HEK293 (cell line): ENCODE measurements around the gene B4GALT3.

Experiments
- GLI4 ChIP-seq: fragments of 450-650 bp; formaldehyde crosslinking; IDR thresholded peaks from 2 replicates; pipeline ENCODE4 v1.5.1; 2016; ENCODE audit warnings: missing biosample characterization, missing genetic modification characterization
- GLIS1 ChIP-seq: fragments of 450-650 bp; formaldehyde crosslinking; IDR thresholded peaks from 2 replicates; pipeline ENCODE4 v1.5.1; 2016; ENCODE audit warnings: missing biosample characterization, missing genetic modification characterization
- SP3 ChIP-seq: fragments of 450-650 bp; formaldehyde crosslinking; IDR thresholded peaks from 2 replicates; pipeline ENCODE4 v1.5.1; 2016; ENCODE audit warnings: missing biosample characterization, missing genetic modification characterization
- TCF7L2 ChIP-seq: IDR thresholded peaks from 2 replicates; pipeline ENCODE4 v1.6.1; 2011; ENCODE audit warnings: low read depth, mild to moderate bottlenecking, inconsistent platforms, low read length, moderate library complexity, borderline replicate concordance
- ZBTB20 ChIP-seq: fragments of 450-650 bp; formaldehyde crosslinking; IDR thresholded peaks from 2 replicates; pipeline ENCODE4 v1.5.1; 2016; ENCODE audit warnings: missing biosample characterization, missing genetic modification characterization
- ZNF138 ChIP-seq: fragments of 450-650 bp; formaldehyde crosslinking; IDR thresholded peaks from 2 replicates; pipeline ENCODE4 v1.5.1; 2016; ENCODE audit warnings: missing biosample characterization, missing genetic modification characterization, borderline replicate concordance
- ZNF16 ChIP-seq: fragments of 450-650 bp; formaldehyde crosslinking; IDR thresholded peaks from 2 replicates; pipeline ENCODE4 v1.5.1; 2016; ENCODE audit warnings: low read depth, missing biosample characterization, missing genetic modification characterization
- ZNF175 ChIP-seq: fragments of 450-650 bp; formaldehyde crosslinking; IDR thresholded peaks from 2 replicates; pipeline ENCODE4 v1.5.1; 2016; ENCODE audit warnings: missing biosample characterization, missing genetic modification characterization
- ZNF24 ChIP-seq: fragments of 450-650 bp; formaldehyde crosslinking; IDR thresholded peaks from 2 replicates; pipeline ENCODE4 v1.5.1; 2016; ENCODE audit warnings: missing biosample characterization, missing genetic modification characterization
- ZNF311 ChIP-seq: fragments of 450-650 bp; formaldehyde crosslinking; IDR thresholded peaks from 2 replicates; pipeline ENCODE4 v1.5.1; 2017; ENCODE audit warnings: missing biosample characterization, missing genetic modification characterization, borderline replicate concordance
- ZNF366 ChIP-seq: fragments of 450-650 bp; formaldehyde crosslinking; conservative IDR thresholded peaks from 2 replicates; pipeline ENCODE4 v1.5.1; 2016; ENCODE audit warnings: missing biosample characterization, missing genetic modification characterization
- ZNF391 ChIP-seq: fragments of 450-650 bp; formaldehyde crosslinking; IDR thresholded peaks from 2 replicates; pipeline ENCODE4 v1.5.1; 2016; ENCODE audit warnings: low read depth, missing biosample characterization, missing genetic modification characterization, borderline replicate concordance
- ZNF394 ChIP-seq: fragments of 450-650 bp; formaldehyde crosslinking; IDR thresholded peaks from 2 replicates; pipeline ENCODE4 v1.5.1; 2016; ENCODE audit warnings: missing biosample characterization, missing genetic modification characterization, mild to moderate bottlenecking, moderate library complexity, borderline replicate concordance
- ZNF558 ChIP-seq: fragments of 450-650 bp; formaldehyde crosslinking; IDR thresholded peaks from 2 replicates; pipeline ENCODE4 v1.5.1; 2016; ENCODE audit warnings: missing biosample characterization, missing genetic modification characterization
- ZNF561 ChIP-seq: fragments of 450-650 bp; IDR thresholded peaks from 2 replicates; pipeline ENCODE4 v1.5.1; 2018; ENCODE audit warnings: missing biosample characterization, missing genetic modification characterization, borderline replicate concordance
- ZNF585B ChIP-seq: fragments of 450-650 bp; formaldehyde crosslinking; IDR thresholded peaks from 2 replicates; pipeline ENCODE4 v1.5.1; 2016; ENCODE audit warnings: missing biosample characterization, missing genetic modification characterization
- ZNF600 ChIP-seq: fragments of 450-650 bp; formaldehyde crosslinking; IDR thresholded peaks from 2 replicates; pipeline ENCODE4 v1.5.1; 2016; ENCODE audit warnings: missing biosample characterization, missing genetic modification characterization
- ZNF670 ChIP-seq: fragments of 450-650 bp; formaldehyde crosslinking; IDR thresholded peaks from 2 replicates; pipeline ENCODE4 v1.5.1; 2016; ENCODE audit warnings: missing biosample characterization, missing genetic modification characterization, low read depth
- ZNF707 ChIP-seq: fragments of 450-650 bp; formaldehyde crosslinking; IDR thresholded peaks from 2 replicates; pipeline ENCODE4 v1.5.1; 2016; ENCODE audit warnings: missing biosample characterization, missing genetic modification characterization
- ZNF76 ChIP-seq: fragments of 450-650 bp; formaldehyde crosslinking; IDR thresholded peaks from 2 replicates; pipeline ENCODE4; 2016; ENCODE audit warnings: low read depth, missing biosample characterization, missing genetic modification characterization, borderline replicate concordance
- ZSCAN23 ChIP-seq: fragments of 450-650 bp; formaldehyde crosslinking; IDR thresholded peaks from 2 replicates; pipeline ENCODE4 v1.5.1; 2016; ENCODE audit warnings: missing biosample characterization, missing genetic modification characterization
- TF ChIP-seq, protein P1 (sequence below): fragments of 450-650 bp; formaldehyde crosslinking; IDR thresholded peaks from 2 replicates; pipeline ENCODE4 v1.5.1; 2016; ENCODE audit warnings: missing biosample characterization, missing genetic modification characterization
- TF ChIP-seq, protein P2 (sequence below): fragments of 450-650 bp; formaldehyde crosslinking; IDR thresholded peaks from 2 replicates; pipeline ENCODE4 v1.5.1; 2017; ENCODE audit warnings: missing biosample characterization, mild to moderate bottlenecking, missing genetic modification characterization, moderate library complexity
- TF ChIP-seq, protein P3 (sequence below): fragments of 450-650 bp; formaldehyde crosslinking; IDR thresholded peaks from 2 replicates; pipeline ENCODE4 v1.5.1; 2016; ENCODE audit warnings: missing biosample characterization, missing genetic modification characterization
- TF ChIP-seq, protein P4 (sequence below): fragments of 450-650 bp; formaldehyde crosslinking; IDR thresholded peaks from 2 replicates; pipeline ENCODE4 v1.5.1; 2016; ENCODE audit warnings: missing biosample characterization, missing genetic modification characterization, low read depth
- TF ChIP-seq, protein P5 (sequence below): fragments of 450-650 bp; formaldehyde crosslinking; IDR thresholded peaks from 2 replicates; pipeline ENCODE4 v1.5.0; 2017; ENCODE audit warnings: missing biosample characterization, missing genetic modification characterization, borderline replicate concordance
- TF ChIP-seq, protein P6 (sequence below): fragments of 450-650 bp; formaldehyde crosslinking; IDR thresholded peaks from 2 replicates; pipeline ENCODE4 v1.5.1; 2016; ENCODE audit warnings: missing biosample characterization, missing genetic modification characterization

The B4GALT3 gene

DNA sequence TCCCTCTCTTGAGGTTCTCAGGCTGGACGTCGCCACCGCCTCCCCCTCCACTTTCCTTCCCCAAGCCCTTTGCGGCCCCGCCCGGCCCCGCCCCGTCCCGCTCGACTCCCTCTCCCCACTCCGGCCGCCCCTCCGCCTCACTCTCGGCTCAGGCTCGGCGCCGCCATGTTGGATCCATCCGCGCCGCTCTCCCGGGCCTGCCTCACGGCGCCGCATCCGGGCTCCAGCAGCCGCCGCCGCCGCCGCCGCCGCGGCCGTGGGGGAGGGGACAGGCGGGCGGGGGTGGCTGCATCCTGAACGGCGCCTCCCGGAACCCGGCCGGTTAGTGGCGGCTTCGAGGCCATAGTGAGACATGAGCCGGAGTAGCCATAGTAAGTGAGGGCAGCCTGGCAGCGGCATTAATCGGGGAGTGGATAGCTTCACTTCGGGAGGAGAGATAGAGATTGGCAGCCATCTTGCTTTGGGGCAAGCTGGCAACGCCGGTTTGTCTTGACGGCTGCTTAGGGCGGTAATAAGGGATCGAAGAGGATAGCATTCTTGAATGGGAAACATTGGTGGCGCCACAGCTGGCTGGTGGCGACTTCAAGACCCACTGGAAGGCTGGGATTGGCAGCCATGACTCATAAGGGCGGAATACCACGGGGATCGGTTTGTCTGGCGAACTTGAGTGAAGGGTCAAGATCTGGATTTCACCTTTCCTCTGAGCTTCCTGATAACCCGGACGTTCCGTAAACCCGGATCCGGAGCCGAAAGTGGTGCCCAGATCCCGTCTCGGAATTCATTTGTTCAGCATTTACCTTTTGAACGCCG is 44.7 kb downstream of the B4GALT3 start, which contains the start of gene DEDD (continued):
- no peak for TF ChIP-seq ZNF558
- peak; percentile 94 for TF ChIP-seq ZNF76 (tag by site-specific recombination)
- TF ChIP-seq GLI4 = no peak
- TF ChIP-seq, protein P1, sequence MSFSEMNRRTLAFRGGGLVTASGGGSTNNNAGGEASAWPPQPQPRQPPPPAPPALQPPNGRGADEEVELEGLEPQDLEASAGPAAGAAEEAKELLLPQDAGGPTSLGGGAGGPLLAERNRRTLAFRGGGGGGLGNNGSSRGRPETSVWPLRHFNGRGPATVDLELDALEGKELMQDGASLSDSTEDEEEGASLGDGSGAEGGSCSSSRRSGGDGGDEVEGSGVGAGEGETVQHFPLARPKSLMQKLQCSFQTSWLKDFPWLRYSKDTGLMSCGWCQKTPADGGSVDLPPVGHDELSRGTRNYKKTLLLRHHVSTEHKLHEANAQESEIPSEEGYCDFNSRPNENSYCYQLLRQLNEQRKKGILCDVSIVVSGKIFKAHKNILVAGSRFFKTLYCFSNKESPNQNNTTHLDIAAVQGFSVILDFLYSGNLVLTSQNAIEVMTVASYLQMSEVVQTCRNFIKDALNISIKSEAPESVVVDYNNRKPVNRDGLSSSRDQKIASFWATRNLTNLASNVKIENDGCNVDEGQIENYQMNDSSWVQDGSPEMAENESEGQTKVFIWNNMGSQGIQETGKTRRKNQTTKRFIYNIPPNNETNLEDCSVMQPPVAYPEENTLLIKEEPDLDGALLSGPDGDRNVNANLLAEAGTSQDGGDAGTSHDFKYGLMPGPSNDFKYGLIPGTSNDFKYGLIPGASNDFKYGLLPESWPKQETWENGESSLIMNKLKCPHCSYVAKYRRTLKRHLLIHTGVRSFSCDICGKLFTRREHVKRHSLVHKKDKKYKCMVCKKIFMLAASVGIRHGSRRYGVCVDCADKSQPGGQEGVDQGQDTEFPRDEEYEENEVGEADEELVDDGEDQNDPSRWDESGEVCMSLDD = 0 out of 2 replicates have a peak, but pooled peaks have one; percentile 5
- peak; percentile 94 for TF ChIP-seq ZNF24 (tag by site-specific recombination)
- no peak for TF ChIP-seq ZNF585B (tag by site-specific recombination)
- peak; percentile 59; the same call in 1 of the 2 replicates for TF ChIP-seq ZNF394 (tag by site-specific recombination)
- TF ChIP-seq ZNF311 (tag by site-specific recombination) = no peak
- TF ChIP-seq, protein P2, sequence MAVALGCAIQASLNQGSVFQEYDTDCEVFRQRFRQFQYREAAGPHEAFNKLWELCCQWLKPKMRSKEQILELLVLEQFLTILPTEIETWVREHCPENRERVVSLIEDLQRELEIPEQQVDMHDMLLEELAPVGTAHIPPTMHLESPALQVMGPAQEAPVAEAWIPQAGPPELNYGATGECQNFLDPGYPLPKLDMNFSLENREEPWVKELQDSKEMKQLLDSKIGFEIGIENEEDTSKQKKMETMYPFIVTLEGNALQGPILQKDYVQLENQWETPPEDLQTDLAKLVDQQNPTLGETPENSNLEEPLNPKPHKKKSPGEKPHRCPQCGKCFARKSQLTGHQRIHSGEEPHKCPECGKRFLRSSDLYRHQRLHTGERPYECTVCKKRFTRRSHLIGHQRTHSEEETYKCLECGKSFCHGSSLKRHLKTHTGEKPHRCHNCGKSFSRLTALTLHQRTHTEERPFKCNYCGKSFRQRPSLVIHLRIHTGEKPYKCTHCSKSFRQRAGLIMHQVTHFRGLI = no peak
- TF ChIP-seq, protein P3, sequence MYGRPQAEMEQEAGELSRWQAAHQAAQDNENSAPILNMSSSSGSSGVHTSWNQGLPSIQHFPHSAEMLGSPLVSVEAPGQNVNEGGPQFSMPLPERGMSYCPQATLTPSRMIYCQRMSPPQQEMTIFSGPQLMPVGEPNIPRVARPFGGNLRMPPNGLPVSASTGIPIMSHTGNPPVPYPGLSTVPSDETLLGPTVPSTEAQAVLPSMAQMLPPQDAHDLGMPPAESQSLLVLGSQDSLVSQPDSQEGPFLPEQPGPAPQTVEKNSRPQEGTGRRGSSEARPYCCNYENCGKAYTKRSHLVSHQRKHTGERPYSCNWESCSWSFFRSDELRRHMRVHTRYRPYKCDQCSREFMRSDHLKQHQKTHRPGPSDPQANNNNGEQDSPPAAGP (tag by site-specific recombination) = 0 out of 2 replicates have a peak, but pooled peaks have one; percentile 3
- TF ChIP-seq ZNF138 (tag by site-specific recombination) = no peak
- no peak for TF ChIP-seq ZNF707
- TF ChIP-seq, protein P4, sequence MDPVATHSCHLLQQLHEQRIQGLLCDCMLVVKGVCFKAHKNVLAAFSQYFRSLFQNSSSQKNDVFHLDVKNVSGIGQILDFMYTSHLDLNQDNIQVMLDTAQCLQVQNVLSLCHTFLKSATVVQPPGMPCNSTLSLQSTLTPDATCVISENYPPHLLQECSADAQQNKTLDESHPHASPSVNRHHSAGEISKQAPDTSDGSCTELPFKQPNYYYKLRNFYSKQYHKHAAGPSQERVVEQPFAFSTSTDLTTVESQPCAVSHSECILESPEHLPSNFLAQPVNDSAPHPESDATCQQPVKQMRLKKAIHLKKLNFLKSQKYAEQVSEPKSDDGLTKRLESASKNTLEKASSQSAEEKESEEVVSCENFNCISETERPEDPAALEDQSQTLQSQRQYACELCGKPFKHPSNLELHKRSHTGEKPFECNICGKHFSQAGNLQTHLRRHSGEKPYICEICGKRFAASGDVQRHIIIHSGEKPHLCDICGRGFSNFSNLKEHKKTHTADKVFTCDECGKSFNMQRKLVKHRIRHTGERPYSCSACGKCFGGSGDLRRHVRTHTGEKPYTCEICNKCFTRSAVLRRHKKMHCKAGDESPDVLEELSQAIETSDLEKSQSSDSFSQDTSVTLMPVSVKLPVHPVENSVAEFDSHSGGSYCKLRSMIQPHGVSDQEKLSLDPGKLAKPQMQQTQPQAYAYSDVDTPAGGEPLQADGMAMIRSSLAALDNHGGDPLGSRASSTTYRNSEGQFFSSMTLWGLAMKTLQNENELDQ (tag by site-specific recombination) = no peak
- TF ChIP-seq, protein P5, sequence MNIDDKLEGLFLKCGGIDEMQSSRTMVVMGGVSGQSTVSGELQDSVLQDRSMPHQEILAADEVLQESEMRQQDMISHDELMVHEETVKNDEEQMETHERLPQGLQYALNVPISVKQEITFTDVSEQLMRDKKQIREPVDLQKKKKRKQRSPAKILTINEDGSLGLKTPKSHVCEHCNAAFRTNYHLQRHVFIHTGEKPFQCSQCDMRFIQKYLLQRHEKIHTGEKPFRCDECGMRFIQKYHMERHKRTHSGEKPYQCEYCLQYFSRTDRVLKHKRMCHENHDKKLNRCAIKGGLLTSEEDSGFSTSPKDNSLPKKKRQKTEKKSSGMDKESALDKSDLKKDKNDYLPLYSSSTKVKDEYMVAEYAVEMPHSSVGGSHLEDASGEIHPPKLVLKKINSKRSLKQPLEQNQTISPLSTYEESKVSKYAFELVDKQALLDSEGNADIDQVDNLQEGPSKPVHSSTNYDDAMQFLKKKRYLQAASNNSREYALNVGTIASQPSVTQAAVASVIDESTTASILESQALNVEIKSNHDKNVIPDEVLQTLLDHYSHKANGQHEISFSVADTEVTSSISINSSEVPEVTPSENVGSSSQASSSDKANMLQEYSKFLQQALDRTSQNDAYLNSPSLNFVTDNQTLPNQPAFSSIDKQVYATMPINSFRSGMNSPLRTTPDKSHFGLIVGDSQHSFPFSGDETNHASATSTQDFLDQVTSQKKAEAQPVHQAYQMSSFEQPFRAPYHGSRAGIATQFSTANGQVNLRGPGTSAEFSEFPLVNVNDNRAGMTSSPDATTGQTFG (tag by site-specific recombination) = no peak
- no peak for TF ChIP-seq ZNF670 (tag by site-specific recombination)
- peak; percentile 72; the same call in 1 of the 2 replicates for TF ChIP-seq ZNF561
- TF ChIP-seq, protein P6, sequence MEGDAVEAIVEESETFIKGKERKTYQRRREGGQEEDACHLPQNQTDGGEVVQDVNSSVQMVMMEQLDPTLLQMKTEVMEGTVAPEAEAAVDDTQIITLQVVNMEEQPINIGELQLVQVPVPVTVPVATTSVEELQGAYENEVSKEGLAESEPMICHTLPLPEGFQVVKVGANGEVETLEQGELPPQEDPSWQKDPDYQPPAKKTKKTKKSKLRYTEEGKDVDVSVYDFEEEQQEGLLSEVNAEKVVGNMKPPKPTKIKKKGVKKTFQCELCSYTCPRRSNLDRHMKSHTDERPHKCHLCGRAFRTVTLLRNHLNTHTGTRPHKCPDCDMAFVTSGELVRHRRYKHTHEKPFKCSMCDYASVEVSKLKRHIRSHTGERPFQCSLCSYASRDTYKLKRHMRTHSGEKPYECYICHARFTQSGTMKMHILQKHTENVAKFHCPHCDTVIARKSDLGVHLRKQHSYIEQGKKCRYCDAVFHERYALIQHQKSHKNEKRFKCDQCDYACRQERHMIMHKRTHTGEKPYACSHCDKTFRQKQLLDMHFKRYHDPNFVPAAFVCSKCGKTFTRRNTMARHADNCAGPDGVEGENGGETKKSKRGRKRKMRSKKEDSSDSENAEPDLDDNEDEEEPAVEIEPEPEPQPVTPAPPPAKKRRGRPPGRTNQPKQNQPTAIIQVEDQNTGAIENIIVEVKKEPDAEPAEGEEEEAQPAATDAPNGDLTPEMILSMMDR = peak; percentile 71; the same call in 1 of the 2 replicates
- no peak for TF ChIP-seq TCF7L2
- TF ChIP-seq ZNF600 (tag by site-specific recombination) = peak; percentile 88
- TF ChIP-seq ZNF366 (tag by site-specific recombination) = peak; percentile 47; the same call in 1 of the 2 replicates
- peak; percentile 97 for TF ChIP-seq ZBTB20
- TF ChIP-seq ZNF175 = no peak
- TF ChIP-seq GLIS1 (tag by site-specific recombination) = peak; percentile 18; the same call in 1 of the 2 replicates
- no peak for TF ChIP-seq ZNF16 (tag by site-specific recombination)
- no peak for TF ChIP-seq ZSCAN23 (tag by site-specific recombination)
- no peak for TF ChIP-seq ZNF391 (tag by site-specific recombination)
- TF ChIP-seq SP3 (tag by site-specific recombination) = peak; percentile 89
